GM19438 (cell line): ENCODE results near the gene DEPDC5.

Source experiments
- ATAC-seq: cut with Tn5 transposase; IDR thresholded peaks from one replicate; pipeline ENCODE4 v1.9.1; 2021; ENCODE audit warnings: low read depth; ENCODE audit not compliant: unreplicated experiment

DEPDC5 gene

GRCh38 chr22:31844941-31845340, 91.1 kb downstream of the DEPDC5 start:
- ATAC-seq: no peak

- ATAC-seq: no peak
Observed at GRCh38 chr22:31846161-31847115, 92.6 kb downstream of the DEPDC5 start.

DNA sequence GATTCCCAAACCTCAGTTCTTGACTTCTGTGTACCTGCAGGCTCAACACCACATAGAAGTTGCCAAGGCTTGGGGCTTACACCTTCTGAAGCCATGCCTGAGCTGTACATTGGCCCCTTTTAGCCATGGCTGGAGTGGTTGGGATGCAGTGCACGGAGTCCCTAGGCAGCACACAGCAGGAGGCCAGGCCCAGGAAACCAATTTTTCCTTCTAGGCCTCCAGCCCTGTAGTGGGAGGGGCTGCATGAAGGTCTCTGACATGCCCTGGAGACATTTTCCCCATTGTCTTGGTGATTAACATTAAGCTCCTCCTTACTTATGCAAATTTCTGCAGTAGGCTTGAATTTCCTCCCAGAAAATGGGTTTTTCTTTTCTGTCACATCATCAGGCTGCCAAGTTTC, 94.6 kb downstream of the DEPDC5 start:
- no peak for ATAC-seq

GRCh38 chr22:31850135-31850534, 96.3 kb downstream of the DEPDC5 start:
- ATAC-seq: no peak

DNA sequence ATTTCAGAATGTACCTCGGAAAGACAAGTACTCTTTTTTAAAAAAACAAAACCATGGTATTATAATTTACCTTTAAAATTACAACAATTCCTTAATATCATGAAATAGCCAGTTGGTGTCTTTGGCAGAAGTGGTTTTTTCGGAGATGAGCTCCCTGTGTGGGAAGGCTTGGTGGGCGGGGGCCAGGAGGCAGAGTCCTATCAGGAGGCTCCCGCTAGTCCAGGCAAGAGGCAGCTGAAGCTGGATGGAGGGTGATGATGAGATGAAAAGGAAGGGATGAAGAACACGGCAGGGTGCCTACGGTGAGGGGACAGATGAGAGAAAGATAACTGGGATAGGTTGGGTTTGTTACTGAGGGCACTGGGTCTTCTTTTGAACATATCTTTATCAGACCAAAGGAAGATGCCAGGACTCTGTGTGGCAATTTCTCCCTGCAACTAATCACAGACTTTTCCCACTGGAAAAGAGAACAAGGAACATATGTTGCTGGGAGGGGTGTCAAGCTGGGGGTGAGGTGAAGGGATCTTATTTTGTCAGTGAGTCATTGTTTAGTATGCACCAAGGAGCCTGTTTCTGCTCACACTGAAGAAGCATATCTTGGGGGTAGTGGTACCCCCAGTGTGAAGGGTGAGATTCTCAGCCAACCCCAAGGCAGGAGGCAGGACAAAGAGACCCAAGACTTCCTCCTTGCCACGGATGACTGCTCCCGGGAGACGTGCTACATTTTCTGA, 99.0 kb downstream of the DEPDC5 start:
- ATAC-seq: no peak

DNA sequence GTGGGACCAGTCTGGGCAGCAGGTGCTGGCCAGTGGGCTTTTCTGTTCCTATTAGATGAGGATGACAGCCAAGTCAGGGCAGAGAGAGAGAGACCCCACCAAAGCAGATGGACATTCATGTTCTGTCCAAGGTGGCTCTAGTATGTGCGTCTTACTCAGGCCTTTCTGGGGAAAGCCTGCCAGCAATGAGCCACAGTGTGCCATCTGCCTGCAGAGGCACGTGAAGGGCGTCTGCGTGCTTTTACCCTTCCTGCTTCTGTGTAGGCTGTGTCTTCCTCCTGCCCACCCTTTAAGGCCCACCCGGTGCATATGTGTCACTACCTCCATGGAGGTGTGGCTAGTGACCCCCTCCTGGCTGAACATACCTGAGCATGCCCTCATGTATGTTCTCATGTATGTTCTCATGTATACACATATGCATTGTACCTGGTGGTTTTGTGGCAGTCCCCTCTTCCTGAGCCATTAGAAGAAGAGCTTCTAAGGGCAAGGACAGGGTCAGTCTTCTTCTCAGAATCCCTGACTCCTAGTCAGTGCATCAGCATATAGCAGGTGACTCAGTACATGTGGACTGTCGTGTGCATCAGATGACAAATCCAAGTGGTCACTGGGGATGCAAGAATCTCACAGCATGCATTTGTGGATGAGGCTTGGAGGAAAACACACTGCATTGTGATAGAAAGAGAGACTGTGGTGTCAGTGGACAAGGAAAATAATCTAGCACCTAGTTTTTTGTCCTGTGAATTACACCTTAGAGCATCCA, 100.1 kb downstream of the DEPDC5 start:
- ATAC-seq: no peak

DNA sequence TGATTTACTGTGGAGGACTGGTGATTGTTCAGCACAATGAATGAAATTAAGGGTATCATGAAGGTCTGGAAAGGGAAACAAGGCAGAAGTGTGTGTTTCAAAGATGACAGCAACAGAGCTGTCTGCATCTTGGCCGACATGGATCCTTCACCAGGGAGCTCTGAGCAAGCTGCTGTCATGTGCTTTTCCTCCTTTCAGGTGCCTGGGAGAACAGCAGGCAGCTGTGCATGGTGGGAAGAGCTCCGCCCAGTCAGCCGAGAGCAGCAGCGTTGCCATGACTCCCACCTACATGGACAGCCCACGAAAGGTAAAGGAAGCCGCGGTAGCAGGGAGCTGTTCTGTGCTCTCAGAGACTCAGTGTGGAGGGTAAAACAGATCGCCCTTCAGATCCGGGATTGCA, 103.4 kb downstream of the DEPDC5 start:
- ATAC-seq: no peak

DNA sequence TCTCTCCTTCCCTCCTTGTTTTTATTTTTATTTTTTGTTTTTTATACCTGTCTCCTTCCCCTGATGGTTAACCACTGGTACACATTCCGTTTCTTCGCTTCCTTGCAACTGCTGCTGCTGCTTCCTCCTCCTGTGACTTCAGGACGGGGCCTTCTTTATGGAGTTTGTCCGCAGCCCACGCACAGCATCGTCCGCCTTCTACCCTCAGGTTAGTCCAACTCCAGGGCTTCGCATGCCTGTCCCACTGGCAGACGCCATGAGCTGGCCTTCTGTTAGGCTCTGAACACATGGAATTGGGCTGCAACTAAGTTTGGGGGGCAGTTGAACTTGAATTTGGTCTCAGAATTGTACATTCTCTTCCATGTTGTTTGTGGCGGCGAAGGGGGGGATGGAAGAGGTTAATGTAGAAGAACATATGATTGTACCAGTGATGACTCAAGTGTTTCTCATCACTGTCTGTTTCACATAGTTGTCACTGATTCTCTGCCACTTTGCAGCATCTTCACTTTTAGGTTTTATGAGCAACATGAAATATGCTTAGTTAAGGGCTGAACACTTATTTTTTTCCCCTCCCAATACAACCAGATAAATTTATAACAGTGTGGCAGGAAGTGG, 107.5 kb downstream of the DEPDC5 start:
- no peak for ATAC-seq

- no peak for ATAC-seq
Observed at GRCh38 chr22:31866918-31867317, 113.1 kb downstream of the DEPDC5 start.

DNA sequence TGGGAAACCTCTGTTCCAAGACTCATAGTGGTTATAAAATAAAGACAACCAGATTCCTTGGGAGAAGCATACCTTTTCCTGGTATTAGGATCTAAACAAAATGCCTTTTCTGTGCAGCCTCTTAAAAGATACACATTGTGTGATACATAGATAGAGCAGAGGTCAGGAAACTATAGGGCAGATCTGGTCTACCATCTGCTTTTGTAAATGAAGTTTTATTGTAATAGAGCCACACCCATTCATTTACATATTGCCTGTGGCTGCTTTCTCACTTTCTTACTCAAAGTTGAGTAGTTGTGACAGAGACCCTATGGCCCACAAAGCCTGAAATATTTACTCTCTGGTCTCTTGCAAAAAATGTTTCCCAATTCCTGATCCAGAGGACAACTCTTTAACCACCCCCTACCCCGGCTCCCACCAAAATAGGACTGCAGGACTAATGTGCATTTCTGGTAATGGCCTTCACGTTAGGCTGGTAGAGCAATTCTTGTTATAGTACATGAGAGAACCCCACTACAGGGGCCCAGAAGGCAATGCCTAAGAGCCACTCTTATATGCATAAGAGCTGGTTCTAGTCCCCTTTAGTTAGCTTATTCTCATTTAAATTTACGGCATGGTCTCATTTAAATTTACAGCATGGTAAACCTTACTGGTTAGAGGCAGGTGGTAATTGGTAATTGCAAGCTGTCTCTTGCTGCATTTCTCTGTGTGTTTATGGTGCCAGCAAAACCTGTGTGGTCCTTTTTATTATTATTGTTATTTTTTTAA, 113.8 kb downstream of the DEPDC5 start:
- ATAC-seq: no peak

GRCh38 chr22:31869739-31870138, 115.9 kb downstream of the DEPDC5 start:
- ATAC-seq: no peak

GRCh38 chr22:31870890-31871289, 117.1 kb downstream of the DEPDC5 start:
- ATAC-seq: no peak

DNA sequence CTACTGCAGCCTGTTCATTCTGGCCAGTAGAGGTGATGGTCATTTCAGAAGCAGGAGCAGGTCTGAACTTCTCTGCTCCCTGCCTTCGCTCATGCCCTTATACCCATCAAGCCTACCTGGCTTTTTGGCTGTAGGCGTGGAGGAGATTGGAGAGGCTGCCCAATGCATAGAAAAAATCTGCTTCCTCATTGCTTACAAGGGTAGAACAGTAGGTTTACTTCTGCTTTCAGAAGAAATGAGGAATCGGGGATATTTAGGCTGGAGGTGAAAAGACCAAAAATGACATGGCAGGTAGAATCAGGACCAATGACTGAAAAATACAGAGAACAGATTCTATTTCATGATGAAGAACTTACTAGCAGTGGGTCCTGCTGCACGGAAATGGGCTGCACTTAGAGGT, 117.7 kb downstream of the DEPDC5 start:
- no peak for ATAC-seq

- ATAC-seq: no peak
Observed at GRCh38 chr22:31872209-31872608, 118.4 kb downstream of the DEPDC5 start.

- no peak for ATAC-seq
Observed at GRCh38 chr22:31874821-31875220, 121.0 kb downstream of the DEPDC5 start.

- ATAC-seq: no peak
Observed at GRCh38 chr22:31876156-31876920, 122.5 kb downstream of the DEPDC5 start.

GRCh38 chr22:31879585-31879984, 125.8 kb downstream of the DEPDC5 start:
- no peak for ATAC-seq

- ATAC-seq: no peak
Observed at GRCh38 chr22:31881200-31881599, 127.4 kb downstream of the DEPDC5 start.

DNA sequence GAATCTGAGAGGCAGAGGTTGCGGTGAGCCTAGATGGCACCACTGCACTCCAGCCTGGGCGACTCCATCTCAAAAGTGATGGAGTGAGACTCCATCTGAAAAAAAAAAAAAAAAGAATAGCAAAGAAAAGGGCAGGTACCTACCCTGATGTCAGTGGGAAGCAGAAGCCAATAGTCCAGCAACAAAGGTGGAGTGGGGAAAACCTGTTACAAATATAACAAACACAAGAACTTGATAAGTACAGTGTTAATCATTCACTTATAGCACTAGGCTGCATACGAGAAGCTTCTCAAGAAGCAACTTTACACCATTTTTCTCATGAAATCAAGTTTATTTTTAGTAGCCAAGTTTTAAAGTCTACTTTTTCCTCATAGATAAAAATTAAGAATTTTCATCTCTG, 128.0 kb downstream of the DEPDC5 start:
- ATAC-seq: no peak
